Measurements from ENCODE around the gene EFNB3. TPM values are rescaled to one million over a fixed set of nuclear protein-coding genes. Genes with fewer than 3 reads are reported as not detected.
A peak's percentile ranks its signal among the peaks of the same experiment; 100 is the strongest.

Gene EFNB3
- total and polyA plus RNA-seq, 8 donors = 1.2 to 34.1 (median 30.4) TPM

- no peaks in the 10 kb centered on the region for H3K9me3 ChIP-seq
- TF ChIP-seq CTCF (IDR thresholded peaks at IDR 0.05) = no peak
- H3K27me3 ChIP-seq = peaks cover 10 to 26% of the 10 kb centered on the region in 2 donors
- DNase-seq (no peak), ATAC-seq (no peak)
- peaks cover 5 to 13% of the 10 kb centered on the region in 2 donors for H3K4me1 ChIP-seq
- intact Hi-C loops (cut with DNase I) = no loop called here
- no peak overlapping the region for H3K4me3 ChIP-seq
- H3K36me3 ChIP-seq = peaks cover 0 to 47% of the 10 kb centered on the region in 2 donors
- no peak overlapping the region for H3K27ac ChIP-seq
These were observed 4.5 kb upstream of the EFNB3 start for GRCh38 chr17:7700510-7700909.

- no peak overlapping the region for H3K27ac ChIP-seq
- intact Hi-C loops (cut with DNase I) = no loop called here
- no peak for TF ChIP-seq CTCF (IDR thresholded peaks at IDR 0.05)
- no peak for DNase-seq
- H3K4me3 ChIP-seq = no peak overlapping the region
- peaks cover 19 to 38% of the 10 kb centered on the region in 2 donors for H3K27me3 ChIP-seq
- H3K9me3 ChIP-seq = no peaks in the 10 kb centered on the region
- H3K36me3 ChIP-seq = peaks cover 0 to 40% of the 10 kb centered on the region in 2 donors
- ATAC-seq = no peak
- H3K4me1 ChIP-seq = peaks cover 5 to 13% of the 10 kb centered on the region in 2 donors
These were observed 3.3 kb upstream of the EFNB3 start for GRCh38 chr17:7701681-7702080.

GRCh38 chr17:7702776-7703175 lies 2.2 kb upstream of the EFNB3 start:
- intact Hi-C loops (cut with DNase I) = no loop called here
- no peak for ATAC-seq
- peaks cover 19 to 49% of the 10 kb centered on the region in 2 donors for H3K27me3 ChIP-seq

GRCh38 chr17:7703584-7704479 lies 1.2 kb upstream of the EFNB3 start:
- TF ChIP-seq CTCF (IDR thresholded peaks at IDR 0.05) = no peak
- H3K27me3 ChIP-seq = peaks cover 19 to 60% of the 10 kb centered on the region in 2 donors
- H3K4me3 ChIP-seq = no peak overlapping the region
- DNase-seq (peak in 2 of 4 donors; percentile 51 to 87), ATAC-seq (peak; percentile 68)
- H3K36me3 ChIP-seq = peaks cover 0 to 33% of the 10 kb centered on the region in 2 donors
- intact Hi-C loops (cut with DNase I) = no loop called here
- no peak overlapping the region for H3K27ac ChIP-seq
- no peaks in the 10 kb centered on the region for H3K9me3 ChIP-seq
- peaks cover 5 to 13% of the 10 kb centered on the region in 2 donors for H3K4me1 ChIP-seq

More at GRCh38 chr17:7702776-7703175, 2.2 kb upstream of the EFNB3 start:
- TF ChIP-seq CTCF (IDR thresholded peaks at IDR 0.05) = no peak
- no peak overlapping the region for H3K4me3 ChIP-seq
- no peaks in the 10 kb centered on the region for H3K9me3 ChIP-seq
- no peak overlapping the region for H3K27ac ChIP-seq
- H3K4me1 ChIP-seq = peaks cover 5 to 13% of the 10 kb centered on the region in 2 donors
- peaks cover 0 to 36% of the 10 kb centered on the region in 2 donors for H3K36me3 ChIP-seq
- DNase-seq = no peak
